GM23338 (cell line): ENCODE data around the gene PSMB11.

Experiments
- CTCF ChIP-seq, 2 experiments: fragments of 200-600 bp in 1 of 2; sonication (generic) in 1 of 2; conservative IDR thresholded peaks; 2 replicates each; pipeline versions ENCODE4 v1.5.1 to v1.6.1; 2016 to 2017; ENCODE audit warnings: antibody characterized with exemption in 2 of 2, low read depth in 2 of 2, mild to moderate bottlenecking in 2 of 2, moderate library complexity in 1 of 2
- EZH2 ChIP-seq: fragments of 200-600 bp; sonication (generic); IDR thresholded peaks from one replicate; pipeline ENCODE4 v1.8.0; 2017; ENCODE audit warnings: antibody characterized with exemption, mild to moderate bottlenecking, low read depth; ENCODE audit not compliant: unreplicated experiment
- TF ChIP-seq, protein P1 (sequence below): IDR thresholded peaks from one replicate; pipeline ENCODE4 v1.6.1; 2018; ENCODE audit warnings: antibody characterized with exemption; ENCODE audit not compliant: unreplicated experiment

DNA sequence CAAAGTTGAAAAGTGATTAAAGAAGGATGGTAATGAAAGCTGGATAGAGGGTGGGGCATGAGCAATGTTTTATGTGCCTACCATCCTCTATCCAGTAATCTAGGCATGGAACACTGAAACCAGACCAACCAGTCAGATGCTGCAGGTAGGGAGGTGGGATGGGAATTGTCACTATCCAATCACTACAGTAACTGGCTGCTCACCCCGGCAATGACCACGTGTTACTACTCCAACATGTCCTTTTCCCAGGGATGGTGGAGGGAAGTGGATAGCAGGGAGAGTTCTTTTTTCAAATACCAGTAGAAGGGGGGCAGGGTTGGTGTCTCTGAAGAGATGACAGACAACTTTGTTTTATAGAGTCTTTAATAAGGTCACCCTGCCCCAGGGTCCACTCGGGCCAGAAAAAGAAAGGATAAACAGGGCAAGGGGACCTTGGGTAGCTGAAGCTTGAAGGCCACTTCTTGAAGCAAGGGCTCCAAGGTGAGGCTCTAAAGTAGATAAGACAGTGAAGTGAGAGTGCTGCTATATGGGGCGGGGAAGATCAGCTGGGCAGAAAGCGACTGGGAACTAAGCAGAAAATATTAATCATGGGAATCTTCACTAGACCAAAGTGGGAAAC, 30.0 kb downstream of the PSMB11 start:
- TF ChIP-seq CTCF (conservative IDR thresholded peaks at IDR 0.05; ENCODE audit: low read depth in 2 of 2) (no peak), EZH2 (no peak)
- TF ChIP-seq, protein P1, sequence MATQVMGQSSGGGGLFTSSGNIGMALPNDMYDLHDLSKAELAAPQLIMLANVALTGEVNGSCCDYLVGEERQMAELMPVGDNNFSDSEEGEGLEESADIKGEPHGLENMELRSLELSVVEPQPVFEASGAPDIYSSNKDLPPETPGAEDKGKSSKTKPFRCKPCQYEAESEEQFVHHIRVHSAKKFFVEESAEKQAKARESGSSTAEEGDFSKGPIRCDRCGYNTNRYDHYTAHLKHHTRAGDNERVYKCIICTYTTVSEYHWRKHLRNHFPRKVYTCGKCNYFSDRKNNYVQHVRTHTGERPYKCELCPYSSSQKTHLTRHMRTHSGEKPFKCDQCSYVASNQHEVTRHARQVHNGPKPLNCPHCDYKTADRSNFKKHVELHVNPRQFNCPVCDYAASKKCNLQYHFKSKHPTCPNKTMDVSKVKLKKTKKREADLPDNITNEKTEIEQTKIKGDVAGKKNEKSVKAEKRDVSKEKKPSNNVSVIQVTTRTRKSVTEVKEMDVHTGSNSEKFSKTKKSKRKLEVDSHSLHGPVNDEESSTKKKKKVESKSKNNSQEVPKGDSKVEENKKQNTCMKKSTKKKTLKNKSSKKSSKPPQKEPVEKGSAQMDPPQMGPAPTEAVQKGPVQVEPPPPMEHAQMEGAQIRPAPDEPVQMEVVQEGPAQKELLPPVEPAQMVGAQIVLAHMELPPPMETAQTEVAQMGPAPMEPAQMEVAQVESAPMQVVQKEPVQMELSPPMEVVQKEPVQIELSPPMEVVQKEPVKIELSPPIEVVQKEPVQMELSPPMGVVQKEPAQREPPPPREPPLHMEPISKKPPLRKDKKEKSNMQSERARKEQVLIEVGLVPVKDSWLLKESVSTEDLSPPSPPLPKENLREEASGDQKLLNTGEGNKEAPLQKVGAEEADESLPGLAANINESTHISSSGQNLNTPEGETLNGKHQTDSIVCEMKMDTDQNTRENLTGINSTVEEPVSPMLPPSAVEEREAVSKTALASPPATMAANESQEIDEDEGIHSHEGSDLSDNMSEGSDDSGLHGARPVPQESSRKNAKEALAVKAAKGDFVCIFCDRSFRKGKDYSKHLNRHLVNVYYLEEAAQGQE = no peak
